ENCODE measurements around the gene EVX1.

Gene EVX1

DNA sequence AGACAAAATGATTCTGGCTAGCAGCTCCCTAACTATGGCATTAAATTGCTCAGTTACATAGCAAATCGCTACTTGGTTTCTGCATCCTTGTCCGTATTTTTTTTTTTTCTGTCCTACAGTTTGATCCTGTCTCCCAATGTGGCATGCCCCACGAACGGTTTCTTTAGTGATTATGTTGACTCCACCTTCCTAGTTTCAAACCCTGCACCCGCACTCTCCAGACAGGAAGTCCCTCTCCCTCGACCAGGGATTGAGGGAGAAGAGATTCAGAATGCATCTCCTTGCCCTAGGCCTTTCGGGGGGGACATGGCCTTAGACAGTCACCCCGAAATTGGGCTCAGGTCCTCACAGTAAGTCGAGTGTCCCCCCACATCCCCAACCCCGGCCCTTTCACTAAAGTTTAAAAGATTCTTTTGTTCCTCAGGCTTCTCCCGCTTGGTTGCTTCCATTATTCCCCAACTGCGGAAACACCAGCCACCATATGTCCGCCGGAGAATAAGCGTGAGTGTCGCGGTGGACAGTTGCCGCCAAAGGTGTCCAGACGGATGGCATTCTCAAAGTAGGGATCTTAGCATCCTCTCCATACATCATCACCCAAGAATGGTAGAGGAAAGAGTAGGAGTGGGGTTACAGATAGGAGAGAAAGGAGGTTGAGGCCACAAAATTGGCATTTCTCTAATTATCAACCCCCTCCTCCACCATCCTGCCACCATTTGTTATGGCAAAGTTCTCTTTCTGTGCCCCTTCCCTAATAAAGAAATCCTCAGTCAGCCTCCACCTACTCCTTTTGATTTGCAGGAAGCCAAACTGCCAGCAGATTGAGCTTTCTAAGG lies 7.3 kb downstream of the EVX1 start:
- no peak for DNase-seq (ENCODE audit: low spot score)

DNA sequence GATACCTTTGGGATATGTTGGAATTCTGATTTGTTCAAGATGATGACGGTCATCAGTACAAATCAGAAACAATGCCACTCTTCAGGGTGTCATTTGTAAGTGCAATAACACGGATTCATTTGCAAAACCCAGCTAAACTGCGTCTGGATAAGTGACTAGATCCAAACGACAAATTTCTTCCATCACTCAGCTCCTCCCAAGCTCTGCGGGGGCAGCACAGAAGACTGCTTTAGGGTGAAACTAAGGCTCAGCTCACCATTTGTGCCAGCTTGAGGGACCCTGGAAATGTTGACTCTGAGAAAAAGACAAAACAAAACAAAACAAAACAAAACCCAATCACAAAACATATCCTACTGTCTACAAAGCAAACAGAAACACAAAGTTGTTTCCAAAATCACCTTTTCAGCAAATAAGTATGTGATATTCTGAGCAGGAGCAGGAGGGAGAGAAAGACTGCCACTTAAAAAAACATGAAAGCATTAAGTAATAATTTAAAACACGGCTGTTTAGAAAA lies 8.0 kb downstream of the EVX1 start:
- DNase-seq (ENCODE audit: low spot score): no peak

DNA sequence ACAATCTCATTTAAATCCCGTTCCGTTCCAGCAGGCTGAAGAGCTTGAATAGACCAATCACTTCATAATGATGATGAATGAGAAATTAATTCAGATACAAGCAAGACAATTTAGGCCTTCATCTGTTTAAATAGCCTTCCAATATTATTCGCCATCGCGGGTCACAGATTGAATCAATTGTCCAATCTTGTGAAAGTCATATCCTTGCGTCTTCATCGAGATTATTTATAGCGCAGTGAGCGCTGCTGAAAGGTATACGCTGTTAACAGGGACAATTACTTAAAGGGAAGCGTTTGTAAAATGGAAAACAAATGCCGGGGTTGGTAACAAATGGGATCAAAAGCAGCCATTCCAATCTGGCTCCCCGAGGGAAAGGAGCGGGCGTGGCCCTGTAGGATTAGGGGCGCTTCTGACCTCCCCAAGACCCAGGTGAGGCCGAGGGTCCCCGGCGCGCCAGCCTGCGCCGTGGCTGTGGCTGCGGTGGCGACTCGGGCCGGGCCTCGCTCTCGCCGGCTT lies 8.6 kb downstream of the EVX1 start:
- DNase-seq (ENCODE audit: low spot score): no peak

DNA sequence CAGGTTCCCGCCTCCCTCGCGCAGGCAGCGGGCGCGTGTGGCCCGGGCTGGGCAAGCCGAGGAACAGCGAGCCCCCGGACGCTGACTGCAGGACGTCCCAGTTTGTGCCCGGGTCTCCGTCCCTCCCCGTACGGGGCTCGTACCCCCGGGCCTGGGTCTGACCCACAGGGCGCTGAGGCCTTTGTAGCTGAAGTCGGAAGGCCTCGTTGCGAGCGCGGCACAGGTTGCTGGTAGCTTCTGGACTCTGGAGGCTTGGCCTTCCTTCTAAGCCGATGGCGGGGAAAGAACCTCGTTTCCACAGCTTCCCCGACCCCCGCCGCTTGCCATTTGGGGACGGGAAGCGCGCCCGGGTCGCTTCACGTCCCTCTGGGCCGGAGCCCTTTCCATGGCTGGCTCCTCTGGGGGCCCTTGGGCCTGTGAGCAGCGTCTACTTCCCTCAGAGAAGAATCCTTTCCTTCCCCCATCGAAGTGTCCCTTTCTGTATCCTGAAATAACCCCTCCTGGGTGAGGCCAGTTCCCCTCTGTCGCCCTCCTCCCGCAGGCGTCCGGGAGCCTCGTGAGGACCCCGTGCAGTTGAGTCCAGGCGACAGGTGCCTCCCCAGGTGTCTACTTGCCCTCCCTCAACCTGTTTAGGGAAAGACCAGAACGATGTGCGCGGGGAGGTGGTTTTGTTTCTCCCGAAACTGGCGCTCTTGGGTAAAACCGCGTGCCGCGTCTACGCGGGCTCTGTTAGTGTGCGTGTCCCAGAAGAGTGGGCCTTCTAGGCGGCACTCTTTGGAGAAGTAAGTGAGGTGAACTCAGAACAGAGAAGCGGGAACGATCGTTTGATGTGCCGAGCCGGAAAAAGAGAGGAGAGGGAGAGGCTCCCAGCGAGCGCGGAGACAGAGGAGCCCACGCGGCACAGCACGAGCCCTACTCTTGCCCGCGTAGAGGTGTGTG lies 9.3 kb downstream of the EVX1 start:
- no peak for DNase-seq (ENCODE audit: low spot score)

DNA sequence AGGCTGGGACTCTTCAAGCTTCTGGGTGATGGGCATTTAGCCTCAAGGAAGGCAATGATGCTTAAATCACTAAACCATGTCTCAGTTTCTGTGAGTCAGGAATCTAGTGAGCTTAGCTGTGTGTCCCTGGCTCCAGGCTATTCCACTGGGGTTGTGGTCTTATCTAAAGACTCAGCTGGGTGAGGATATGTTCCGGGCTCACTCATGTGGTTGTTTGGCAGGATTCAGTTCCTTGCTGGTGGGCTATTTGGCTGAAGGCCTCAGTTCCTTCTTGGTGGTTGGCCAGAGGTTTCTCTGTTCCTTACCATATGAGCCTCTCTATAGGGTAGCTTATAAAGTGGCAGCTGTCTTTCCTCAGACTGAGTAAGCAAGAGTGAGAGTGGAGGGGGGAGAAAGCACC lies 12.0 kb downstream of the EVX1 start:
- DNase-seq (ENCODE audit: low spot score): no peak

DNA sequence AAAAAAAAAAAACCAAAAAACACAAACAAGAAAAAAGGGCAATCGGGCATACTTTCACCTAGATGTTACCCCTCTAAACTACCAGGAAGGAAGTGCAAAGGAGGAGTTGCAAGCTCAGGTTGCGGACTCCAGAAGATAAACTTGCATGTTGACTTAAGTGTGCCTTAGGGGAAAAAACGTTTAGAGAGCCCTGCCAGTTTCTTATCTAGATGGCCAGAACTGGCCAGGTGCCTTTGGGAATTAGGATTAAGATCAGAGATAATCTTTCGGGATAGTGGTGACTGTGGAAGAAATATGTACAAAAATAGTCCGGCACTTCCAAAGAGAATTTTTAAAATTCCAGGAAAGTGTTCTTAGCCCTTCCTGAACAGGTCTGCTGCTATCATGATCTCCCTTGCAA lies 17.6 kb downstream of the EVX1 start:
- DNase-seq (ENCODE audit: low spot score): no peak

DNA sequence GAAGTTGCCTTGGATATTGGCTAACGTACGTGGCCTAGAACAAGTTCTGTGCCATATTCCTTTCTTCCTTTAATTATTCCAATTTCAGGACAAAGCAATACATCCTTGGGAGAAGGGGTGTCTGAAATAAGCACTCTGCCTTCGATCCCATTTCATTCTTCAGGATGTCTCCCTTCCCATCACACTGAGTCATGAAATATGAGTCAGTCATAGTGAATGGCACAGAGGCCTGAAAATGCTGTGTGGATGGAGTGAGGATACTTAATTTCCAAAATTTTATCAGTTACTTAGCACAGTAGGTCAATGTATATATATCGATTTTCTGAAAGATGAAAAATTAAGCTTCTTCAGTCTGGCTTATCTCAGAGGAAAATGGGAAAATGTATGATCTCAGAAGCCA lies 19.5 kb downstream of the EVX1 start:
- DNase-seq (ENCODE audit: low spot score): no peak

DNA sequence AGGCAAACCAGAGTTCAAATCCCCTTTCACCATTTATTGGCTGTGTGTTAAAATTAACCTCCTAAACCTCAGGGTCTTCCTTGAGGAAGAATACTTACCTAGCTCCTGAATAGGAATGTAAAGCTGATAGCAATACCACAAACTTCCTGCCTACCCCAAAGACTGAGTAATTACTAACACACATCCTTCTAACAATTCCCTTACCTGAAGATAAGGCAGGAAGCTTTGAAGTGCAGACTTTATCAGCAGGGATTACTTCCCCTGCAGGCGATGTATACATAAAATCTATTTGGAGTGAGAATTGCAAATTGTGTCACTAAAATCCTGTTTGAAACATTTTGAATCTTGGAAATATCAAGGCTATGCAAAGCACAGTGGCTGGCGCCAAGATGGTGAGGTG lies 21.2 kb downstream of the EVX1 start:
- DNase-seq (ENCODE audit: low spot score): no peak

DNA sequence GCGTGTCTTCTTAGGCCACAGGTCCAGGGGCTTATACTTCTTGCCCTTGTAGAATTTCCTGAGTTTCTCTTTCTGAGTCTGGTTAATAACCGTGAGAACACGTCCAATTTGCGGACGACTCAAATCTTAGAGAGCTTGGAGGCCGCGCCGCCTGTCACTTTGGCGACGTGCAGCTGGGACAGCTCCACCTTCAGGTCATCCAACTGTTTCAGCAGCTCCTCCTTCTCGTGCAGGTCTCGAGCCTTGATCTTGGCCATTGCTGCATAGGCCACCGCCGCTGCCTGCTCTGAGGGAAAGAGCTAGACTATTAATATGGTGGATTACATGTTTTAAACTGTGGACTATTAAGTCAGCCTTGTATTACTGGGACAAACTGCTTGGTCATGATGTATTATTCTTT lies 26.9 kb downstream of the EVX1 start:
- no peak for DNase-seq (ENCODE audit: low spot score)

DNA sequence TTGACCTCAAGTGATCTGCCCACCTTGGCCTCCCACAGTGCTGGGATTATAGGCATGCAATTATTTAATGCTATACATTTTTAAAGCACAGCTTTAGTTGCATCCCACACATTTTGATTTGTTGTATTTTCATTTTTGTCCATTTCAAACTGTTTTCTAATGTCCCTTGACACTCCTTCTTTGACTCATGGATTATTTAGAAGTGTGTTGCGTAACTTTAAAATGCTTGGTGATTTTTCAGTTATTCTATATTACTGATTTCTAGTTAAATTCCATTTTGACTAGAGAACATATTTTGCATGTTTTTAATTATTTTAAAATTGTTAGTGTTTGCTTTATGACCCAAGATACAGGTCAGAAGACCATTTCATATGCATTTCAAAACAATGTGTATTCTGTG lies 28.8 kb downstream of the EVX1 start:
- no peak for DNase-seq (ENCODE audit: low spot score)

DNA sequence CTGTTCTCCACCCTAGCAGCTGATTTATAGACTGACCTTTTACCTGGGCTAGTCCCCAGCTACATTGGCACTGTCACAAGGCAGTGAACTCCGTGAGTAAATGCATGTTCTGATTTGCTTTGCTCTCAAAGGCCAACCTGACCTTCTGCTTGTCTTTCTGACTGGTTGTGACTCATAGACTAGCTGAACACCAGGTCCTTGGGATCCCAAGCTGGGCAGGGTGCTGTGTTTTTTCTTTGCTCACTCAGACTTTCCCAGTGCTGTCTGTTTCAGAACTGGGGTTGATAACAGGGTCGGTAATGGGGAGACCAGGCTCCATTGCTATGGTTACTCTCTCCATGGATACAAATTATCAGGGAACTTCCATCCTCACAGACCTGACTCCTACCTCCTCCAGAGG lies 35.0 kb downstream of the EVX1 start:
- no peak for DNase-seq (ENCODE audit: low spot score)

DNA sequence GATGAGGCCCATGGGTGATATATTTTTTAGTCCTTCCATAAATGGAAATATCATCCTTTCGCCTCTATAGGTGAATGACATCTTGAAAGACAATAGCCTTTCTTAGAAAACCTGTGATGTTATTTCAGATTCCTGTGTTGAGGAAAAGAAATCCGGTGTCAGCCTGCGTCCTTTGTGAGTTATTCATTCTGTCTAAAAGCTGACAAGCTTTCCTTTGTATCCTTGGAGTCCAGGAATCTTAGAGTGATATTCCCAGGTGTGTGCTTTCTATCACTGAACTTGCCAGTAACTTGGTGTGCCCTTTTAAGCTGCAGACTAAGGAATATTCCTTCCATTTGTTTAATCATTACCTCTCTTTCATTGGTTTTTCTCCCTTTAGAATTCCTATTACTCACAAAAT lies 41.0 kb downstream of the EVX1 start:
- no peak for DNase-seq (ENCODE audit: low spot score)

DNA sequence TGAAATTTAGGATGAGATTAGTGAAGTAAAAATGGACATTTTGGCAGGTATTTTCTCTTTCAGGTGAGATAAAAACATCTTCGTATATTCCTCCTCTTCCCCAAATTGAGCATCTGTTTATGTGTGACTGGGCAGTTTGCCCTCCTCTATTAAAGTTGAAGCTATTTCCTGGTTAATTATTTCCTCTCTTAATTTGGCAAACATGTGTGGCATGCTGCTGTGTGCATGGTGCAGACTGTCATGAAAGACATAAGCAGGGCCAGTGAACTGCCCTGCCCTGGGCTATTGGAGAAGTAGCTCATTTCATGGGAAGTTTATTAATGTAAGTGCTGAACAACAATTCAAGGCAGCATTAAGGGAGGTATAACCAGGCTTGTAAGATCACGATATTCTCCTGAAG lies 52.6 kb downstream of the EVX1 start:
- DNase-seq (ENCODE audit: low spot score): no peak

DNA sequence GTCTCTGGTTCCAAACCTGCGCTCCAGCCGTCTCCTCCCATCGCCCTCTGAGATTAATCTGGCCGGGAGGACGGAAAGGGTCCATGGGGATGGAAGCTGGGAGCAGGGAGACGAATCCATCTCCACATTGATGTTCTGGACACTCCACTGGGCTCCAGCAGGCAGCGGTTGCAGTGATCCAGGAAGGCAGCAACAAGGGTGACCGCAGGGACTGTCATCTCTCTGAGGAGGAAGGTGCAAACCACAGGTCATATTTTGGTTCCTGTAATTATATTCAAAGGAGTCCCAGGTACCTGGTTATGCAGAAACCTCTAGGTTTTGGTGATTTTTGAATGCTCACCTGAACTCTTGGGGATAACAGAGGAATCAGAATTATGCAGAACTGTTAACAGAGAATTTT lies 54.8 kb downstream of the EVX1 start:
- DNase-seq (ENCODE audit: low spot score): no peak
